GM13977 (cell line): ENCODE data around the gene SYK.

Source experiments
- DNase-seq: peaks from one replicate; pipeline ENCODE4 v3.0.0; 2012; ENCODE audit warnings: low spot score
- CTCF ChIP-seq: IDR thresholded peaks from 2 replicates; pipeline ENCODE4 v1.5.1; 2012; ENCODE audit warnings: mild to moderate bottlenecking, control low read depth; ENCODE audit not compliant: insufficient read depth; ENCODE audit errors: extremely low read depth, missing control alignments
- in situ Hi-C: fragments of 300-500 bp; cut with MboI; formaldehyde crosslinking; loops from one replicate; pipeline ENCODE4 v1.12.0; 2022; ENCODE audit warnings: low sequenced_read_pairs, low pct_unique_long_range_greater_than_20kb, mixed read lengths, inconsistent platforms; ENCODE audit not compliant: unreplicated experiment

Gene SYK

DNA sequence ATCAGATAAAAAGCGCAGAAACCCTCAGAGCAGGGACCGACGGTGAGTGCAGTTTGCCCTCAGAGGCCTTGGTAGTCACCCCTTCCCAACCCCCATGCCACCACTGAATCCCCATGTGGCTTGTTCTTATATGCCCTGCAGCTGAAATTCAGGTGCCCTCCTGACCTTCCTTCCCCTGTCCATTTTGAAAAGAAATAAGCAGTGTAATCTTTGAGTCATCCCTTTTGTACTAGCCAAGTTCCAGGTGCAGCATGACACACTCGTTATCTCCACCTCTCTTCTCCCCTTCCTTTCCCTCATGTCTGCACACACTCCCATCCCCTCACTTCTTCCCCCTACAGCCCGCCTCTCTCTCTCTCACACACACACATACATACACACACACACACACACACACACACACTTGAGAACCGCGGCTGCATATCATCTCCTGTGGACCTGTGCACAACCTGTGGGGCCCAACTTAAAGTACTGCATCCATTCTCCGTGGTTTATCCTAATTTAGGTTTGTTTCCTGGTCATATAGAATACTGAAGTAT lies 53.1 kb downstream of the SYK start:
- no peak for TF ChIP-seq CTCF
- DNase-seq = no peak
- in situ Hi-C loops = loop anchor here (25.0 kb wide), 2 partner anchors 92 to 642 kb away; no protein-coding TSS in a partner anchor

GRCh38 chr9:90855208-90855902 lies 53.7 kb downstream of the SYK start:
- TF ChIP-seq CTCF = no peak
- in situ Hi-C loops = loop anchor here (25.0 kb wide), 2 partner anchors 93 to 643 kb away; no protein-coding TSS in a partner anchor
- no peak for DNase-seq

- TF ChIP-seq CTCF = no peak
- no peak for DNase-seq
- in situ Hi-C loops = loop anchor here (25.0 kb wide), 2 partner anchors 95 to 645 kb away; no protein-coding TSS in a partner anchor
These were observed 55.5 kb downstream of the SYK start for GRCh38 chr9:90857091-90857490.

DNA sequence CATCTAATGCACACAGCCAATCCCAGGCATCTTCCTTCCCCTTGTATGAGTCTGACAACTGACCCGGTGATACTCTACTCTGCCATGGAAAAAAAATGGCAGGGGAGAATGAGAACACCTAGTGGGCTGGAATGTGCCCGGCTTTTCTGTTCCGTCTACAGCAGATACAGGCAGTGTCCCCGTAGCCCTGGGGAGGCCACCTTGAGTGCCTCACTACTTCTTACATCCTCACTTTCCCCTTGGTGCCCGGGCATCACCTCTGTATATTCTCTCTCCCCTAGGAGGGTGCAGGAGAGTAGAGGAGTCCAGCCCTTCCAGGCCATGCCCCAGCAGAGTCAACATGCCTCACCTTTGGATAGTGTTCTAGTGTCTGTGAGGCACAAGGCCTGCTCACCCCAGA lies 56.2 kb downstream of the SYK start:
- no peak for DNase-seq
- in situ Hi-C loops = loop anchor here (25.0 kb wide), 2 partner anchors 96 to 646 kb away; no protein-coding TSS in a partner anchor
- TF ChIP-seq CTCF = no peak

GRCh38 chr9:90858457-90858901 lies 56.9 kb downstream of the SYK start:
- in situ Hi-C loops = loop anchor here (25.0 kb wide), 2 partner anchors 96 to 646 kb away; no protein-coding TSS in a partner anchor
- TF ChIP-seq CTCF = no peak
- no peak for DNase-seq

- in situ Hi-C loops = loop anchor here (25.0 kb wide), 2 partner anchors 98 to 648 kb away; no protein-coding TSS in a partner anchor
- no peak for TF ChIP-seq CTCF
- DNase-seq = no peak
These were observed 58.8 kb downstream of the SYK start for GRCh38 chr9:90860382-90860781.
